Endodermal cell (in vitro differentiated cells): Measurements from ENCODE around the gene ABITRAM. TPM values are rescaled to one million over a fixed set of nuclear protein-coding genes. Genes with fewer than 3 reads are reported as not detected.

Source experiments
- DNase-seq: peaks from one replicate; pipeline ENCODE4 v3.0.0-alpha.2; 2017
- H3K27ac ChIP-seq: 2 replicates; pipeline ENCODE4 v1.5.1; 2013; ENCODE audit warnings: mild to moderate bottlenecking, low read depth, low read length, moderate library complexity
- H3K27me3 ChIP-seq: 2 replicates; pipeline ENCODE4 v1.6.1; 2013; ENCODE audit warnings: mild to moderate bottlenecking, low read length, moderate library complexity; ENCODE audit not compliant: insufficient read depth, control insufficient read depth, poor library complexity, severe bottlenecking
- H3K36me3 ChIP-seq: 2 replicates; pipeline ENCODE4 v1.7.0; 2013; ENCODE audit warnings: mild to moderate bottlenecking, low read length, moderate library complexity; ENCODE audit not compliant: control insufficient read depth, insufficient read depth
- H3K4me1 ChIP-seq: one replicate; pipeline ENCODE4 v1.7.0; 2013; ENCODE audit warnings: low read length; ENCODE audit not compliant: control insufficient read depth, insufficient read depth
- H3K4me3 ChIP-seq: 2 replicates; pipeline ENCODE4 v1.5.1; 2013; ENCODE audit warnings: mild to moderate bottlenecking, low read length, moderate library complexity
- H3K9ac ChIP-seq: 2 replicates; pipeline ENCODE4 v1.6.1; 2013; ENCODE audit warnings: mild to moderate bottlenecking, low read length, moderate library complexity; ENCODE audit not compliant: poor library complexity, severe bottlenecking; ENCODE audit errors: extremely low read depth
- H3K9me3 ChIP-seq: 2 replicates; pipeline ENCODE4 v1.6.1; 2013; ENCODE audit warnings: mild to moderate bottlenecking, low read length, moderate library complexity; ENCODE audit not compliant: control insufficient read depth
- H3K27ac Mint-ChIP-seq: 2 replicates; pipeline ENCODE4 v1.8.0; 2020; ENCODE audit warnings: mixed read lengths
- H3K27me3 Mint-ChIP-seq: 2 replicates; pipeline ENCODE4 v1.8.0; 2021; ENCODE audit warnings: mild to moderate bottlenecking, mixed read lengths; ENCODE audit not compliant: insufficient read depth
- H3K36me3 Mint-ChIP-seq: 2 replicates; pipeline ENCODE4 v1.8.0; 2020; ENCODE audit warnings: low read depth, mixed read lengths
- H3K4me1 Mint-ChIP-seq: 2 replicates; pipeline ENCODE4 v1.8.0; 2020; ENCODE audit warnings: mixed read lengths
- H3K4me3 Mint-ChIP-seq: 2 replicates; pipeline ENCODE4 v1.8.0; 2020; ENCODE audit warnings: mild to moderate bottlenecking, moderate library complexity, mixed read lengths
- H3K9me3 Mint-ChIP-seq: 2 replicates; pipeline ENCODE4 v1.8.0; 2020; ENCODE audit warnings: mild to moderate bottlenecking, mixed read lengths
- CTCF ChIP-seq: fragments of 200-600 bp; sonication (generic); conservative IDR thresholded peaks from 2 replicates; pipeline ENCODE4 v1.5.0; 2021; ENCODE audit warnings: antibody characterized with exemption, mild to moderate bottlenecking
- WGBS, 2 experiments: methylation state at CpG; one replicate each; pipeline versions ENCODE4 v1.1.5 to v1.1.7; 2013; ENCODE audit warnings: missing lambda C conversion rate in 2 of 2, mixed read lengths in 1 of 2; ENCODE audit not compliant: insufficient coverage in 1 of 2, insufficient read length in 1 of 2; 5-methylcytosine and 5-hydroxymethylcytosine counted together
- total RNA-seq, 2 donors: library from RNA; stranded (reverse); fragmentation: NEBNext Ultra II Directional in 1 of 2; extraction: Animal tissue kit (Norgen Biotek cat#: 25700) in 1 of 2; gene quantifications; 2 replicates in 1 of 2; 3 replicates in 1 of 2; pipeline ENCODE4 v1.2.1, GENCODE V29; 2021

ABITRAM gene
- total RNA-seq, 2 donors from 2014 or later: 11.4 to 15.4 TPM

- H3K27me3 Mint-ChIP-seq: no peaks in the 10 kb centered on the region
- Histone ChIP-seq H3K27ac (no peak overlapping the region), H3K9ac (no peak overlapping the region), H3K4me3 (no peak overlapping the region), H3K4me1 (no peaks in the 10 kb centered on the region), H3K36me3 (peaks cover 87% of the 10 kb centered on the region), H3K27me3 (no peaks in the 10 kb centered on the region), H3K9me3 (no peaks in the 10 kb centered on the region)
- no peaks in the 10 kb centered on the region for H3K4me1 Mint-ChIP-seq
- TF ChIP-seq CTCF: no peak
- no peak overlapping the region for H3K27ac Mint-ChIP-seq
- peaks cover 71% of the 10 kb centered on the region for H3K36me3 Mint-ChIP-seq
- H3K9me3 Mint-ChIP-seq: no peaks in the 10 kb centered on the region
- 95 to 96% methylated on average over 5 of the region's 5 CpGs for WGBS, 2 experiments
- no peak overlapping the region for H3K4me3 Mint-ChIP-seq
- DNase-seq: no peak
Observed at GRCh38 chr9:108900176-108900575, 34.0 kb upstream of the ABITRAM start.

GRCh38 chr9:108903420-108904103 lies 30.6 kb upstream of the ABITRAM start:
- H3K36me3 Mint-ChIP-seq: peaks cover 58% of the 10 kb centered on the region
- Histone ChIP-seq H3K9me3 (no peaks in the 10 kb centered on the region), H3K4me3 (no peak overlapping the region), H3K9ac (no peak overlapping the region), H3K27me3 (no peaks in the 10 kb centered on the region), H3K27ac (no peak overlapping the region), H3K36me3 (peaks cover 84% of the 10 kb centered on the region), H3K4me1 (no peaks in the 10 kb centered on the region)
- H3K4me3 Mint-ChIP-seq: no peak overlapping the region
- H3K27me3 Mint-ChIP-seq: no peaks in the 10 kb centered on the region
- no peaks in the 10 kb centered on the region for H3K4me1 Mint-ChIP-seq
- TF ChIP-seq CTCF: no peak
- no peak overlapping the region for H3K27ac Mint-ChIP-seq
- H3K9me3 Mint-ChIP-seq: no peaks in the 10 kb centered on the region
- no peak for DNase-seq
- WGBS, 2 experiments: 90 to 98% methylated on average over 2 of the region's 2 CpGs

GRCh38 chr9:108904161-108904560 lies 30.0 kb upstream of the ABITRAM start:
- DNase-seq: no peak
- Histone ChIP-seq H3K9ac (no peak overlapping the region), H3K9me3 (no peaks in the 10 kb centered on the region), H3K4me3 (no peak overlapping the region), H3K27me3 (no peaks in the 10 kb centered on the region), H3K4me1 (no peaks in the 10 kb centered on the region), H3K27ac (no peak overlapping the region), H3K36me3 (peaks cover 81% of the 10 kb centered on the region)
- no peak for TF ChIP-seq CTCF
- Mint-ChIP-seq H3K4me1 (no peaks in the 10 kb centered on the region), H3K27ac (no peak overlapping the region), H3K4me3 (no peak overlapping the region), H3K36me3 (peaks cover 57% of the 10 kb centered on the region), H3K27me3 (no peaks in the 10 kb centered on the region), H3K9me3 (no peaks in the 10 kb centered on the region)
- 93 to 100% methylated on average over 2 of the region's 3 CpGs for WGBS, 2 experiments
